Kidney tubule cell (primary cell): Measurements from ENCODE around the gene CCDC43.

Source experiments
- DNase-seq: peaks from one replicate; pipeline ENCODE4 v3.0.0-alpha.2; 2018; ENCODE audit warnings: low spot score

The CCDC43 gene

DNA sequence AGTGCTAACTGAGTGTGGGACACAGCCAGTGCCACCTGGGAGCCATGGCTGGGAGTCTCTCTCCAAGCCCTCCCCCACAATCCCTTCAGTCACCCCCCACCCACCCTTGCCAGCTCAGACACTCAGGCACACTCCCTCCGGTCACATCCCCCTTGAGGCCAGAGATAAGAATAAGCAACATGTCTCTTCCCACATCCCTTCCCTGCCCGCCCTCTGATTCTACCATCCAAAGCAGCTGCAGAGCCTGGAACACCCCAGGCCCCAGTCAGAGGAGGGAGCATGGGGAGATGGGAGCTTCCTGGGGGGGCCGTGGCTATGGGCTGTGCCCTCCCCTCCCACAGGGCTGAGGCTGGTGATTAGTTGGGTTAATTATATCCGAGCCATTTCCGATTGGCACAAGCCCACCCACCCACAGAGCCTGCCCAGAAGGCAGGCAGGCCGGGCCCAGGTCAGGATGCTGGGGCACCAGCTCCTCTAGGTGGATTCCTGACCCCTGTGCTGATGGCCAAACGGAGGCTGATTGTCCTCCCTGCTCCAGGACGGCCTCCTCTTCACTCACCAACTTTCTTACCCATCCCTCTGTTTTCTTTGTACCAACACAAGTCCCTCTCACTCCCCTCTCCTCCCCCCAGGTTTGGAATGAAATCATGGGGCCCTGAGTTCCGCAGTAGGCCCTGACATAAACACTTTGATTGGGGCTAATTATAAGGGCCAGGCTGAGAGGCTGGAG lies 61.9 kb downstream of the CCDC43 start:
- no peak for DNase-seq
